HCT116 (cell line): Measurements from ENCODE around the gene GRIA1. TPM values are rescaled to one million over a fixed set of nuclear protein-coding genes. Genes with fewer than 3 reads are reported as not detected.

Experiments
- ATAC-seq: fragments of 200-7000 bp; cut with Tn5 transposase; 2 replicates; pipeline ENCODE4 v1.9.1; 2020; ENCODE audit warnings: mild to moderate bottlenecking, moderate library complexity
- BruUV-seq: library from RNA; stranded (reverse); fragments of 400-500 nt; replicated peaks from 2 replicates; lab custom pipeline; 2021; lab: Mats Ljungman, UMichigan
- CTCF ChIA-PET: fragments of 300-600 bp; sonication (Branson Sonifier 250); formaldehyde crosslinking; loops from one replicate; lab custom pipeline; 2021; ENCODE audit warnings: antibody characterized with exemption; lab: Charles Lee
- POLR2A ChIA-PET: fragments of 300-600, 350-600 bp; sonication (Branson Sonifier 250); formaldehyde crosslinking; loops from one replicate; lab custom pipeline; 2021; ENCODE audit warnings: antibody characterized with exemption; lab: Charles Lee
- RAD21 ChIA-PET, 2 experiments: fragments of 300-600 bp; sonication (Branson Sonifier 250); formaldehyde crosslinking; loops; one replicate each; lab custom pipeline; 2023; ENCODE audit warnings: low total read pairs in 2 of 2; ENCODE audit not compliant: uncharacterized antibody in 2 of 2, unreplicated experiment in 2 of 2, low non-redundant PET in 1 of 2; lab: Charles Lee
- DNase-seq: peaks from one replicate; pipeline ENCODE4 v3.0.0-alpha.2; 2010; ENCODE audit warnings: low read depth, low spot score
- H2AFZ ChIP-seq: fragments of 200-600 bp; shearing (Covaris generic), sonication (generic); 2 replicates; pipeline ENCODE4 v1.6.1; 2017; ENCODE audit warnings: low read depth, mixed run types, mixed read lengths, antibody characterized with exemption, low read length; ENCODE audit not compliant: poor library complexity, severe bottlenecking
- H3K27ac ChIP-seq: 2 replicates; pipeline ENCODE4 v1.5.1; 2012; ENCODE audit warnings: low read depth, low read length
- H3K27me3 ChIP-seq: fragments of 200-600 bp; sonication (generic); 2 replicates; pipeline ENCODE4 v1.6.1; 2016; ENCODE audit warnings: mixed run types, low read length, mixed read lengths; ENCODE audit not compliant: insufficient read depth
- H3K36me3 ChIP-seq, 2 experiments: fragments of 200-500 bp in 1 of 2; fragments of 200-600 bp in 1 of 2; sonication (Bioruptor generic) in 1 of 2; sonication (generic) in 1 of 2; 2 replicates each; pipeline versions ENCODE4 v1.5.1 to v1.6.1; 2014 to 2016; ENCODE audit warnings: low read length in 2 of 2, inconsistent platforms in 1 of 2, mixed read lengths in 1 of 2, mixed run types in 1 of 2; ENCODE audit not compliant: insufficient read depth in 2 of 2, control insufficient read depth in 1 of 2
- H3K4me1 ChIP-seq, 2 experiments: fragments of 200-600 bp in 1 of 2; sonication (generic) in 1 of 2; 2 replicates each; pipeline versions ENCODE4 v1.5.1 to v1.6.1; 2012 to 2017; ENCODE audit warnings: low read length in 2 of 2, inconsistent platforms in 1 of 2, mild to moderate bottlenecking in 1 of 2, mixed read lengths in 1 of 2, mixed run types in 1 of 2, moderate library complexity in 1 of 2; ENCODE audit not compliant: insufficient read depth in 2 of 2, control insufficient read depth in 1 of 2
- H3K4me2 ChIP-seq: fragments of 200-600 bp; sonication (generic); 2 replicates; pipeline ENCODE4 v1.6.1; 2017; ENCODE audit warnings: mixed run types, low read length, mixed read lengths
- H3K4me3 ChIP-seq, 2 experiments: fragments of 200-600 bp in 1 of 2; sonication (generic) in 1 of 2; replicated peaks in 1 of 2; 2 replicates each; pipeline ENCODE4 v1.5.1; 2011 to 2016; ENCODE audit warnings: low read length in 2 of 2, control low read depth in 1 of 2, low read depth in 1 of 2, mild to moderate bottlenecking in 1 of 2, mixed read lengths in 1 of 2, mixed run types in 1 of 2
- H3K79me2 ChIP-seq: fragments of 200-600 bp; sonication (generic); 2 replicates; pipeline ENCODE4 v1.6.1; 2017; ENCODE audit warnings: mild to moderate bottlenecking, mixed run types, low read length, moderate library complexity, mixed read lengths; ENCODE audit not compliant: insufficient read depth
- H3K9ac ChIP-seq: fragments of 200-600 bp; sonication (generic); 2 replicates; pipeline ENCODE4 v1.6.1; 2016; ENCODE audit warnings: low read length, mixed read lengths
- H3K9me2 ChIP-seq: fragments of 200-600 bp; sonication (generic), shearing (Covaris generic); 2 replicates; pipeline ENCODE4 v1.6.1; 2017; ENCODE audit warnings: mixed run types, mild to moderate bottlenecking, moderate library complexity; ENCODE audit not compliant: insufficient read depth
- H3K9me3 ChIP-seq, 2 experiments: fragments of 200-500 bp in 1 of 2; fragments of 200-600 bp in 1 of 2; sonication (Bioruptor generic) in 1 of 2; sonication (generic) in 1 of 2; 2 replicates each; pipeline ENCODE4 v1.6.1; 2014 to 2017; ENCODE audit warnings: low read length in 2 of 2, mixed read lengths in 2 of 2, inconsistent platforms in 1 of 2, low read depth in 1 of 2, mild to moderate bottlenecking in 1 of 2, mixed run types in 1 of 2, moderate library complexity in 1 of 2; ENCODE audit not compliant: control insufficient read depth in 1 of 2, insufficient read depth in 1 of 2
- H4K20me1 ChIP-seq: fragments of 200-600 bp; sonication (generic), shearing (Covaris generic); 2 replicates; pipeline ENCODE4 v1.6.1; 2017; ENCODE audit warnings: mixed run types, mild to moderate bottlenecking, moderate library complexity; ENCODE audit not compliant: insufficient read depth
- CBX3 ChIP-seq: IDR thresholded peaks from 2 replicates; pipeline ENCODE4 v1.6.1; 2012; ENCODE audit warnings: low read depth
- CEBPB ChIP-seq: IDR thresholded peaks from 2 replicates; pipeline ENCODE4 v1.6.1; 2012; ENCODE audit warnings: low read depth
- EGR1 ChIP-seq: IDR thresholded peaks from 2 replicates; pipeline ENCODE4 v1.6.1; 2012; ENCODE audit warnings: low read depth
- ELF1 ChIP-seq: IDR thresholded peaks from 2 replicates; pipeline ENCODE4 v1.6.1; 2012; ENCODE audit warnings: low read depth, borderline replicate concordance
- FOSL1 ChIP-seq: IDR thresholded peaks from 2 replicates; pipeline ENCODE4 v1.6.1; 2012; ENCODE audit warnings: low read depth
- JUND ChIP-seq: IDR thresholded peaks from 2 replicates; pipeline ENCODE4 v1.6.1; 2012
- MAX ChIP-seq: IDR thresholded peaks from 2 replicates; pipeline ENCODE4 v1.6.1; 2012
- POLR2A ChIP-seq: IDR thresholded peaks from 2 replicates; pipeline ENCODE4 v1.7.0; 2011; ENCODE audit warnings: borderline replicate concordance; ENCODE audit not compliant: insufficient read depth, insufficient read length; ENCODE audit errors: extremely low read depth
- RAD21 ChIP-seq: IDR thresholded peaks from 2 replicates; pipeline ENCODE4 v1.6.1; 2012; ENCODE audit warnings: low read depth, mild to moderate bottlenecking
- REST ChIP-seq: IDR thresholded peaks from 2 replicates; pipeline ENCODE4 v1.6.1; 2012; ENCODE audit warnings: low read depth
- SP1 ChIP-seq: IDR thresholded peaks from 2 replicates; pipeline ENCODE4 v1.6.1; 2012; ENCODE audit warnings: low read depth
- TCF7L2 ChIP-seq: IDR thresholded peaks from 2 replicates; pipeline ENCODE4 v1.7.0; 2011; ENCODE audit warnings: borderline replicate concordance, inconsistent platforms; ENCODE audit not compliant: insufficient read depth, insufficient read length; ENCODE audit errors: extremely low read depth
- ZBTB33 ChIP-seq: IDR thresholded peaks from 2 replicates; pipeline ENCODE4 v1.6.1; 2011; ENCODE audit warnings: mild to moderate bottlenecking, low read length, moderate library complexity; ENCODE audit not compliant: insufficient replicate concordance; ENCODE audit errors: extremely low read depth
- ZNF274 ChIP-seq: fragments of 200-500 bp; sonication (Bioruptor generic); IDR thresholded peaks from 2 replicates; pipeline ENCODE4 v1.6.1; 2014; ENCODE audit warnings: mild to moderate bottlenecking, low read depth, low read length, inconsistent platforms
- intact Hi-C: fragments of 100-400 bp; cut with micrococcal nuclease; formaldehyde crosslinking; loops from 2 replicates; pipeline ENCODE4 v1.10.0; 2022
- total RNA-seq: library from RNA; stranded (reverse); gene quantifications from one replicate; pipeline ENCODE4 v1.2.1, GENCODE V29; 2021; ENCODE audit not compliant: unreplicated experiment

Gene GRIA1
- total RNA-seq, 1 experiment from 2014 or later, result not detected

- Histone ChIP-seq H3K27me3 (no peaks in the 10 kb centered on the region), H3K9me2 (no peaks in the 10 kb centered on the region), H4K20me1 (no peaks in the 10 kb centered on the region), H3K36me3 (no peaks in the 10 kb centered on the region), H3K9ac (no peak overlapping the region), H3K79me2 (no peaks in the 10 kb centered on the region), H3K9me3 (no peaks in the 10 kb centered on the region), H3K4me1 (peaks cover 0 to 12% of the 10 kb centered on the region in 2 experiments; a peak in 2 of 4 replicates), H3K4me2 (no peak overlapping the region), H2AFZ (no peak overlapping the region), H3K27ac (no peak overlapping the region), H3K4me3 (no peak overlapping the region)
- no peak for DNase-seq
- ATAC-seq, result no peak
- ChIA-PET POLR2A (no interaction called here), RAD21 (no interaction called here), CTCF (no interaction called here)
- intact Hi-C loops, result no loop called here
- BruUV-seq, result no TSS peak
- TF ChIP-seq RAD21, result no peak
These were observed 140.1 kb downstream of the GRIA1 start for GRCh38 chr5:153630546-153630945.

- no peak overlapping the region for H3K9ac ChIP-seq
- no peaks in the 10 kb centered on the region for H4K20me1 ChIP-seq
- peaks cover 0 to 12% of the 10 kb centered on the region in 2 experiments; a peak in 2 of 4 replicates for H3K4me1 ChIP-seq
- H2AFZ ChIP-seq, result no peak overlapping the region
- no peak overlapping the region for H3K4me3 ChIP-seq
- no peaks in the 10 kb centered on the region for H3K27me3 ChIP-seq
- H3K36me3 ChIP-seq, result no peaks in the 10 kb centered on the region
- no peaks in the 10 kb centered on the region for H3K9me2 ChIP-seq
- no peaks in the 10 kb centered on the region for H3K9me3 ChIP-seq
- RAD21 ChIA-PET, result no interaction called here
- no peaks in the 10 kb centered on the region for H3K79me2 ChIP-seq
- no peak overlapping the region for H3K4me2 ChIP-seq
- POLR2A ChIA-PET, result no interaction called here
- no peak for DNase-seq
- BruUV-seq, result no TSS peak
- no peak overlapping the region for H3K27ac ChIP-seq
- no peak for ATAC-seq
- intact Hi-C loops, result no loop called here
- CTCF ChIA-PET, result no interaction called here
- TF ChIP-seq EGR1, result no peak
- TF ChIP-seq TCF7L2, result no peak
- no peak for TF ChIP-seq CEBPB
- TF ChIP-seq REST, result no peak
- no peak for TF ChIP-seq POLR2A
- no peak for TF ChIP-seq SP1
- TF ChIP-seq CBX3, result no peak
- no peak for TF ChIP-seq FOSL1
- no peak for TF ChIP-seq RAD21
- no peak for TF ChIP-seq ZNF274
- TF ChIP-seq JUND, result no peak
- no peak for TF ChIP-seq MAX
- TF ChIP-seq ELF1, result no peak
- no peak for TF ChIP-seq ZBTB33
These were observed 142.3 kb downstream of the GRIA1 start for GRCh38 chr5:153632748-153633290.
